HUES48 (cell line): ENCODE results near the gene RAB6A.
A peak's percentile ranks its signal among the peaks of the same experiment; 100 is the strongest.
"Not testable (repeated sequence)": the region's sequence is repeated elsewhere in the genome, so short reads cannot be mapped to it uniquely, and the experiment has no call there.

ENCODE experiments used
- H3K27ac ChIP-seq: one replicate; pipeline ENCODE4 v1.7.0; 2013; ENCODE audit warnings: low read depth, low read length, inconsistent platforms
- H3K27me3 ChIP-seq: 2 replicates; pipeline ENCODE4 v1.6.1; 2013; ENCODE audit warnings: mild to moderate bottlenecking, low read length; ENCODE audit not compliant: control insufficient read depth, insufficient read depth
- H3K36me3 ChIP-seq: 2 replicates; pipeline ENCODE4 v1.6.1; 2013; ENCODE audit warnings: low read length; ENCODE audit not compliant: control insufficient read depth, insufficient read depth
- H3K4me1 ChIP-seq: 2 replicates; pipeline ENCODE4 v1.6.1; 2013; ENCODE audit warnings: mild to moderate bottlenecking, low read length; ENCODE audit not compliant: control insufficient read depth, insufficient read depth
- H3K4me3 ChIP-seq: 2 replicates; pipeline ENCODE4 v1.5.1; 2013; ENCODE audit warnings: mild to moderate bottlenecking, low read depth, low read length
- H3K9ac ChIP-seq: 2 replicates; pipeline ENCODE4 v1.6.1; 2013; ENCODE audit warnings: mild to moderate bottlenecking, low read depth, low read length, moderate library complexity
- H3K9me3 ChIP-seq: 2 replicates; pipeline ENCODE4 v1.6.1; 2013; ENCODE audit warnings: low read length; ENCODE audit not compliant: control insufficient read depth, insufficient read depth

Gene RAB6A

GRCh38 chr11:73787643-73788558 is 27.0 kb upstream of the RAB6A start, which contains the start of gene MRPL48:
TSS of gene MRPL48 (plus strand) at chr11:73787874. CDS start at chr11:73787972, 98 bp downstream.
- Histone ChIP-seq H3K9me3 (no peaks in the 10 kb centered on the region), H3K27me3 (no peaks in the 10 kb centered on the region), H3K27ac (peak within 1 kb of the TSS; percentile 96), H3K4me1 (peaks cover 10% of the 10 kb centered on the region), H3K36me3 (peaks cover 4% of the 10 kb centered on the region; the same call in 1 of the 2 replicates), H3K9ac (peak within 1 kb of the TSS; percentile 96), H3K4me3 (peak within 1 kb of the TSS; percentile 92)

DNA sequence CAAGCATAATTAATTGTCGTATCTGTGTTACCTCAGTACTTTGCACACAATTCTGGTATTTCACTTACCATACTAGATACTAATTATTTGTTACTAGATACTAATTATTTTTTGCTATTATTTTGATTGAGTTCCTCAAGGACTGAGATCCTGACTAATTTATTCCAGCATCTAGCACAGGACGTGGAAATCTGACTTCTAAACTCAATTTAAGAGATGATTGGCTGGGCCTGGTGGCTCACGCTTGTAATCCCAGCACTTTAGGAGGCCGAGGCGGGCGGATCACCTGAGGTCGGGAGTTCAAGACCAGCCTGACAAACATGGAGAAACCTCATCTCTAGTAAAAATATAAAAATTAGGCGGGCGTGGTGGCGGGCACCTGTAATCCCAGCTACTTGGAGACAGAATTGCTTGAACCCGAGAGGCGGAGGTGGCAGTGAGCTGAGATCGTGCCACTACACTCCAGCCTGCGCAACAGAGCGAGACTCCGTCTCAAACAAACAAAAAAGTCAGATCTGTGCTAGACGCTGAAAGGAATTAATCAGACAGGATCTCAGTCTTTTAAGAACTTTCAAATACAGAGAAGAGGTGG is 26.3 kb upstream of the RAB6A start:
- Histone ChIP-seq H3K36me3 (peaks cover 1% of the 10 kb centered on the region; the same call in 1 of the 2 replicates), H3K9ac (peak overlapping the region; percentile 96), H3K9me3 (no peaks in the 10 kb centered on the region), H3K27ac (peak overlapping the region; percentile 96), H3K4me1 (peaks cover 7% of the 10 kb centered on the region), H3K27me3 (no peaks in the 10 kb centered on the region), H3K4me3 (peak overlapping the region; percentile 92)

DNA sequence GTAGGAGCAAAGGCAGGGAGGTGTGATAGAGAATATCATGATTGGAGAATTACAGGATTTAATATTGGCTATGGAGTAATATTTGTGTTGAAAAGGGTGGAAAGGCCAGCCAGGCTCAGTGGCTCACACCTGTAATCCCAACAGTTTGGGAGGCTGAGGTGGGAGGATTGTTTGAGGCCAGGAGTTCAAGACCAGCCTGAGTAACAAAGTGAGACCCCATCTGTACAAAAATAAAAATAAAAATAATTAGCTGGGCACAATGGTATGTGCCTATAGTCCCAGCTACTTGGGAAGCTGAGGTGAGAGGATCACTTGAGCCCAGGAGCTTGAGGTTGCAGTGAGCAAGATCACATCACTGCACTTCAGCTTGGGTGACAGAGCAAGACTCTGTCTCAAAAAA is 24.6 kb upstream of the RAB6A start:
- not testable (repeated sequence) for H3K36me3 ChIP-seq, H3K27ac ChIP-seq, H3K27me3 ChIP-seq, H3K9ac ChIP-seq, H3K9me3 ChIP-seq, H3K4me1 ChIP-seq, H3K4me3 ChIP-seq

GRCh38 chr11:73784734-73785133 is 23.9 kb upstream of the RAB6A start:
- H3K4me3 ChIP-seq = no peak overlapping the region
- H3K27ac ChIP-seq = peak overlapping the region; percentile 21
- peaks cover 6% of the 10 kb centered on the region for H3K4me1 ChIP-seq
- no peaks in the 10 kb centered on the region for H3K9me3 ChIP-seq
- no peaks in the 10 kb centered on the region for H3K27me3 ChIP-seq
- H3K9ac ChIP-seq = peak overlapping the region; percentile 13; the same call in 1 of the 2 replicates
- no peaks in the 10 kb centered on the region for H3K36me3 ChIP-seq

DNA sequence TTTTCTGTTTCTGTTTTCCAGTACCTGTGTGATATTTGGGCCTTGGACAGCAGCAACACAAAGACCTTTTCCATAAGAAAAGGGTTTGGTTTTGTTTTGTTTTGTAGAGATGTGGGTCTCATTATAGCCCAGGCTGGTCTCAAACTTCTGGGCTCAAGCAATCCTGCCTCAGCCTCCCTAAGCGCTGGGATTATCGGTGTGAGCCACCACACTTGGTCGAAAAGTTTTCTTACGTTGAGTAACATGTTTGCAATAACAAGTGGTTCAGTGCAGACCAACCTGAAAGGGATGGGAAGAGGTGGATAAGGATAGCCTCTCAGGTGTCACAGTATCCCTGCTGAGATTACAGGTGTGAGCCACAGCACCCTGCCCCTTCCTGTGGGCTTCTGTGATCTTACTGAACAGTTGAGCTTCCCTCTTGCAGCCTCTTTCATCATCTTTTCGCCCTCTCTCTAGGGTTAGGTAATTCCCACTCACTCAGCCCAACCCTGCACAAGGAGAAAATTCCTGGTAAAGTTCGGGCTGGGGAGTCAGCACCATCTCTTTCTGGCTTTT is 23.3 kb upstream of the RAB6A start:
- H3K4me3 ChIP-seq = no peak overlapping the region
- no peaks in the 10 kb centered on the region for H3K9me3 ChIP-seq
- peak overlapping the region; percentile 21 for H3K27ac ChIP-seq
- no peaks in the 10 kb centered on the region for H3K27me3 ChIP-seq
- H3K9ac ChIP-seq = peak overlapping the region; percentile 13; the same call in 1 of the 2 replicates
- peaks cover 6% of the 10 kb centered on the region for H3K4me1 ChIP-seq
- no peaks in the 10 kb centered on the region for H3K36me3 ChIP-seq

- Histone ChIP-seq H3K27me3 (no peaks in the 10 kb centered on the region), H3K36me3 (no peaks in the 10 kb centered on the region), H3K9me3 (no peaks in the 10 kb centered on the region; the same call in 1 of the 2 replicates), H3K4me3 (no peak overlapping the region), H3K9ac (no peak overlapping the region), H3K4me1 (peaks cover 6% of the 10 kb centered on the region), H3K27ac (peak overlapping the region; percentile 21)
Observed at GRCh38 chr11:73783483-73784020, 22.7 kb upstream of the RAB6A start.

GRCh38 chr11:73781303-73781702 is 20.4 kb upstream of the RAB6A start:
- Histone ChIP-seq H3K27me3 (no peaks in the 10 kb centered on the region), H3K27ac (no peak overlapping the region), H3K9me3 (no peaks in the 10 kb centered on the region; the same call in 1 of the 2 replicates), H3K4me1 (peaks cover 6% of the 10 kb centered on the region), H3K4me3 (no peak overlapping the region), H3K36me3 (no peaks in the 10 kb centered on the region), H3K9ac (no peak overlapping the region)

GRCh38 chr11:73779084-73779902 is 18.4 kb upstream of the RAB6A start:
- H3K9me3 ChIP-seq = no peaks in the 10 kb centered on the region; the same call in 1 of the 2 replicates
- peaks cover 5% of the 10 kb centered on the region for H3K4me1 ChIP-seq
- H3K9ac ChIP-seq = peak overlapping the region; percentile 91
- H3K27ac ChIP-seq = peak overlapping the region; percentile 98
- no peaks in the 10 kb centered on the region for H3K27me3 ChIP-seq
- H3K4me3 ChIP-seq = peak overlapping the region; percentile 80
- no peaks in the 10 kb centered on the region for H3K36me3 ChIP-seq

- not testable (repeated sequence) for H3K27me3 ChIP-seq, H3K9me3 ChIP-seq, H3K36me3 ChIP-seq, H3K27ac ChIP-seq, H3K4me1 ChIP-seq, H3K9ac ChIP-seq, H3K4me3 ChIP-seq
Observed at GRCh38 chr11:73770811-73771210, 9.9 kb upstream of the RAB6A start.

DNA sequence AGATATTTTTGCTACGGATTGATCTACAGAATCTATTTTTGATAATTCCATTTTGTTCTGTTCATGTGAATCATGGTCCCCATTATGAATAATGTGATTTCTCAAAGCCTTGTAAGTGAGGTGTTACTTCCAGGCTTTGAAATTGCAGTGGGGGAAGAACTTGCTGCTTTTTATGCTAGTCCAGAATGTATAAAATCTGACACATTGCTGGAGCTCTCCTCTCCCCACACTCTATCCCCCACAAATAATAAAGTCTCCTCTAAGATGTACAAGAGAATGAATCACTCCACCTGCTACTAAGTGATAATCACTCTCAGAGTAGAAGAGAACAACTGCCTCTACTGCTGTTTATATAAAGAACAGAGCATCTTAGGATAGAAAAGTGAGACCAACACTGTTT is 5.9 kb upstream of the RAB6A start:
- H3K27ac ChIP-seq = no peak overlapping the region
- no peaks in the 10 kb centered on the region for H3K9me3 ChIP-seq
- no peaks in the 10 kb centered on the region; the same call in 1 of the 2 replicates for H3K27me3 ChIP-seq
- no peaks in the 10 kb centered on the region for H3K4me1 ChIP-seq
- H3K4me3 ChIP-seq = no peak overlapping the region
- H3K36me3 ChIP-seq = no peaks in the 10 kb centered on the region
- no peak overlapping the region for H3K9ac ChIP-seq
